GM12892 (cell line): Measurements from ENCODE around the gene KRTAP10-6.

Experiments used
- POLR2A ChIP-seq: IDR thresholded peaks from 2 replicates; pipeline ENCODE4 v1.6.1; 2011; ENCODE audit warnings: low read depth, low read length, control low read depth
- POLR2AphosphoS5 ChIP-seq: IDR thresholded peaks from 2 replicates; pipeline ENCODE4 v1.6.1; 2011; ENCODE audit warnings: low read depth, low read length, control low read depth
- TAF1 ChIP-seq: IDR thresholded peaks from 2 replicates; pipeline ENCODE4 v1.6.1; 2011; ENCODE audit warnings: low read depth, mild to moderate bottlenecking, control low read depth, low read length, borderline replicate concordance

DNA sequence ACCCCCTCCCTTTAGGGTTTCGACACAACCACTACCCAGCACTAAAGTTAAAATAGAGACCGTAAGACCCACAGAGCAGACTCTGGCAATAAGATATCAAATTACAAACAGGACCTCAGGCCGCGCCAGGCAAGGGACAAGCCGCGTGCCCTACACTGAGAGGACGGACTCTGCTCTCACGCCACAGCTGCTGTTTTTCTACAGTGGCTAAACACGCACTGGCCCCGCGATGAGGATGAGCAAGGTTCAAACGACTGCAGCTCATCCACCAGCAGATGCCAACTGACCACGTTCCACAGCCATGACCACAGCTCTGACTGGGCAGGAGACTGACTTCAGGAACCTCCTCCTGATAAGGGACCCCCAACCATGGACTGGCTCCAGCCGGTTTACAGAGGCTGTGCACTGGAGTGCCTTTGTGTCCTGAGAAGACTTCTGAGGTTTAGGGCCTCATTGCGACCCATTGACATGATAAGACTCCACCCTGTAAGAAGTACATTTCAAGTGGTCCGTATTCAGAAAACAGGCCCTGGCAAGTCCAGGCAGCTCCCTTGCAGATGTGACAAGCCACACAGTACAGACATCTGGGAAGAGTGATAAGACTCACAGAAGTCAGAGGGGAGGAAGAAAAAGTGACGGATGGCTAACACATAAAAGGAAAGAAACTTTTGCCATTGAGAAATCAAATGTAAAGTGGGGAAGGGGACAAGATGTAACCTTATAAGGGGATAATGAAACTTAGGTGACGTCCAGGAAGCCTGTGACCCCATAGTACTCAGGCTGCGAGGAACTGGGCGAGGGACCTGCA lies 1.5 kb upstream of the KRTAP10-6 start:
- TF ChIP-seq POLR2A = no peak
- no peak for TF ChIP-seq POLR2AphosphoS5
- no peak for TF ChIP-seq TAF1
